ENCODE results near the gene HTATIP2. TPM values are rescaled to one million over a fixed set of nuclear protein-coding genes. Genes with fewer than 3 reads are reported as not detected.

Gene HTATIP2
- total and polyA plus RNA-seq, 3 donors from 2014 or later, result 20.7 to 46.1 (median 24.0) TPM

GRCh38 chr11:20406484-20406883, 43.0 kb downstream of the HTATIP2 start:
- intact Hi-C loops (cut with DNase I; ENCODE audit: low total_unique reads), result no loop called here
- H3K9me3 ChIP-seq, result no peaks in the 10 kb centered on the region
- TF ChIP-seq, protein P1, sequence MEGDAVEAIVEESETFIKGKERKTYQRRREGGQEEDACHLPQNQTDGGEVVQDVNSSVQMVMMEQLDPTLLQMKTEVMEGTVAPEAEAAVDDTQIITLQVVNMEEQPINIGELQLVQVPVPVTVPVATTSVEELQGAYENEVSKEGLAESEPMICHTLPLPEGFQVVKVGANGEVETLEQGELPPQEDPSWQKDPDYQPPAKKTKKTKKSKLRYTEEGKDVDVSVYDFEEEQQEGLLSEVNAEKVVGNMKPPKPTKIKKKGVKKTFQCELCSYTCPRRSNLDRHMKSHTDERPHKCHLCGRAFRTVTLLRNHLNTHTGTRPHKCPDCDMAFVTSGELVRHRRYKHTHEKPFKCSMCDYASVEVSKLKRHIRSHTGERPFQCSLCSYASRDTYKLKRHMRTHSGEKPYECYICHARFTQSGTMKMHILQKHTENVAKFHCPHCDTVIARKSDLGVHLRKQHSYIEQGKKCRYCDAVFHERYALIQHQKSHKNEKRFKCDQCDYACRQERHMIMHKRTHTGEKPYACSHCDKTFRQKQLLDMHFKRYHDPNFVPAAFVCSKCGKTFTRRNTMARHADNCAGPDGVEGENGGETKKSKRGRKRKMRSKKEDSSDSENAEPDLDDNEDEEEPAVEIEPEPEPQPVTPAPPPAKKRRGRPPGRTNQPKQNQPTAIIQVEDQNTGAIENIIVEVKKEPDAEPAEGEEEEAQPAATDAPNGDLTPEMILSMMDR (IDR thresholded peaks at IDR 0.05), result no peak
- TF ChIP-seq POLR2A (IDR thresholded peaks at IDR 0.05), result no peak
- H3K27me3 ChIP-seq, result no peaks in the 10 kb centered on the region
- H3K36me3 ChIP-seq (ENCODE audit: low read depth, missing control alignments), result no peaks in the 10 kb centered on the region
- no peak overlapping the region for H3K27ac ChIP-seq
- H3K4me1 ChIP-seq, result no peaks in the 10 kb centered on the region
- DNase-seq, result no peak
- no peak overlapping the region for H3K4me3 ChIP-seq

DNA sequence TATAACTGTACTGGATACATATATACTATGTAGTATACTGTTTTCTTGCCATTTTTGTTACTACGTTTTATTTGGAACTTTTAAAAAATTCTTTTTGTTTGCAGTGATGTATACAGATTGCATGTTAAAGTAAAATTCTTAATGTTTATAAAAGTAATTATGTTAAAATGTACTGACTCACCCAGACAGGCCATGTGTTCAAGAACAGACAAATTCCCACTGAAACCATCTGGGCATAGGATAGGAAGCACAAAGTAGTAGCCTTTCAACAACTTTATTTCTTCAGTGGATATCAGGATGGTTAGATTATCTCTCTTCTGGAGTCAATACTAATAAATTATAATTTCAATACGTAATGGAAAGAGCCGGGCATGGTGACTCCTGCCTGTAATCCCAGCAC, 43.8 kb downstream of the HTATIP2 start:
- Histone ChIP-seq H3K4me1 (no peaks in the 10 kb centered on the region), H3K27ac (no peak overlapping the region), H3K9me3 (no peaks in the 10 kb centered on the region), H3K4me3 (no peak overlapping the region), H3K36me3 (ENCODE audit: low read depth, missing control alignments) (no peaks in the 10 kb centered on the region), H3K27me3 (no peaks in the 10 kb centered on the region)
- no peak for DNase-seq
- WGBS, 2 donors, result 61 to 63% methylated on average over 3 of the region's 3 CpGs
- intact Hi-C loops (cut with DNase I; ENCODE audit: low total_unique reads), result no loop called here
- no peak for TF ChIP-seq POLR2A (IDR thresholded peaks at IDR 0.05)
- TF ChIP-seq, protein P1 (IDR thresholded peaks at IDR 0.05), result no peak

DNA sequence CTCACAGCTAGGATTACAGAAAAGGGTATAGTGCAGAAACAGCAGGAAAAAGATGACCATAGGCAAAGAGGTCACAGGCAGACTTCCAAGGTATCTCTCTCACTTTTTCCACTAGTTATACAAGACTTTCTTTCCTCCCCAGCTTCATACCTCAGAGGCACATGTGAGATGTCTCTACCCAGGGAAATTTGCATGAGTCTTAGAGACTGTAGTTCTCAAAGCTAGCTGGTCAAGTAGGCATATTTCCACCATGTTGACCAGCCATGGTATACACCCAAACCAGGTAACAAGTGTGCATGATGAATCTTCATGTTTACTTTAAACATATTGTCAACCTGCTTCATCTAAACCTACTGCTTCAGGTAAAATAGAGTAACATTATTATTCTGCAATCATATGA, 51.9 kb downstream of the HTATIP2 start:
- no peaks in the 10 kb centered on the region for H3K36me3 ChIP-seq (ENCODE audit: low read depth, missing control alignments)
- H3K4me3 ChIP-seq, result no peak overlapping the region
- no peak for DNase-seq
- H3K27ac ChIP-seq, result no peak overlapping the region
- no peaks in the 10 kb centered on the region for H3K27me3 ChIP-seq
- H3K4me1 ChIP-seq, result no peaks in the 10 kb centered on the region
- TF ChIP-seq POLR2A (IDR thresholded peaks at IDR 0.05), result no peak
- TF ChIP-seq, protein P1 (IDR thresholded peaks at IDR 0.05), result no peak
- intact Hi-C loops (cut with DNase I; ENCODE audit: low total_unique reads), result no loop called here
- H3K9me3 ChIP-seq, result no peaks in the 10 kb centered on the region

- WGBS, 2 donors, result 66 to 74% methylated on average over 2 of the region's 2 CpGs
These were observed 54.3 kb downstream of the HTATIP2 start for GRCh38 chr11:20417771-20418170.

DNA sequence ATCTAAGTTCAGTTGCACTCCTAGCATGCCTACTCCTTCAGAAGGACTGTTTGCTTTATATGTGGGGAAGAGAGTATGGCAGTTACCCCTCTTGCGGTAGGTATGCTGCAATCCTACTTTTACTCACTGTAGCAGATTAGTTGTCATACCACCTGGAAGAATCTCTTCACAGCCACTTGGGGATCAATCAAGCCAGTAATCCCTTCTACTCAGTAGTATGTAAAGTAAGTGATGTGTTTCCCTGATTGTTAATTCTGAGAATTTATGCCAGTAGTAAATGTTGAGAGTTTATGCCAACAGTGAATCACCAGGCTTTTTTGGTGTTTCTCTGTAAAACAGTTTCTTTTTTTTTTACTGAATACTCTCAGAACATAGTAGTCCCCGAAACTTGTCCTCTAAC, 58.4 kb downstream of the HTATIP2 start:
- Histone ChIP-seq H3K27me3 (no peaks in the 10 kb centered on the region), H3K9me3 (no peaks in the 10 kb centered on the region), H3K27ac (no peak overlapping the region), H3K4me1 (no peaks in the 10 kb centered on the region), H3K4me3 (no peak overlapping the region), H3K36me3 (ENCODE audit: low read depth, missing control alignments) (no peaks in the 10 kb centered on the region)
- 91 to 94% methylated on average over 2 of the region's 2 CpGs for WGBS, 2 donors
- no peak for DNase-seq
- intact Hi-C loops (cut with DNase I; ENCODE audit: low total_unique reads), result no loop called here
- TF ChIP-seq, protein P1 (IDR thresholded peaks at IDR 0.05), result no peak
- no peak for TF ChIP-seq POLR2A (IDR thresholded peaks at IDR 0.05)

More at GRCh38 chr11:20417771-20418170, 54.3 kb downstream of the HTATIP2 start:
- H3K4me3 ChIP-seq, result no peak overlapping the region
- DNase-seq, result no peak
- no peaks in the 10 kb centered on the region for H3K9me3 ChIP-seq
- H3K27ac ChIP-seq, result no peak overlapping the region
- intact Hi-C loops (cut with DNase I; ENCODE audit: low total_unique reads), result no loop called here
- no peak for TF ChIP-seq POLR2A (IDR thresholded peaks at IDR 0.05)
- TF ChIP-seq, protein P1 (IDR thresholded peaks at IDR 0.05), result no peak
- no peaks in the 10 kb centered on the region for H3K36me3 ChIP-seq (ENCODE audit: low read depth, missing control alignments)
- no peaks in the 10 kb centered on the region for H3K27me3 ChIP-seq
- no peaks in the 10 kb centered on the region for H3K4me1 ChIP-seq

Data from testis (tissue), 3 donors.